Fibroblast of skin of left quadriceps (primary cell): ENCODE measurements around the gene OR52E5.

Experiments
- DNase-seq, 2 experiments: peaks; one replicate each; pipeline ENCODE4 v3.0.0-alpha.2; 2013; ENCODE audit warnings: low read depth in 2 of 2

OR52E5 gene

DNA sequence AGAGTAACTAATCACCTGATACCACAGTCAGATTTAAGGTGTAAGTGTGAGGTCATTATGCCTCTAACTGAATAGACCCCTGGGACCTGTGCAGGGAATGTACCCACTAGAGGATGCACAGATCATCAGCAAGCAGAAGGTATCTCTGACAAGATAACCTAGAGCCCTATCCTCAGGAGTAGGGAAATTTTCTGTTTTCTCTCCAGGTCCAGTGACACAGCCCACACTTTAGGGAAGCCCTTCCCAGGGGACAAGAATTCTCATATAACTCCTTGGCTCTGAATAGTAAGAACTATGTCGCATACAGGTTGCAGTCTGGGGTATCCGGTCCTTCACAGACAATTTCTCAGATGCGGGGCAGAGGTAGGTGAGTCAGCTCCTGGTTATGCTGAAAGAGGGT lies at the start of gene OR52E5:
OR52E5 (plus strand) TSS at position 301 of the 400 bp plus-strand sequence. CDS start 7,569 bp downstream, outside the sequence.
- DNase-seq, result no peak

- DNase-seq, result no peak
These were observed 46.3 kb upstream of the OR52E5 start for GRCh38 chr11:5846701-5847100.

GRCh38 chr11:5847711-5848110 lies 45.3 kb upstream of the OR52E5 start:
- DNase-seq, result no peak

GRCh38 chr11:5851002-5851401 lies 42.0 kb upstream of the OR52E5 start:
- DNase-seq, result no peak

DNA sequence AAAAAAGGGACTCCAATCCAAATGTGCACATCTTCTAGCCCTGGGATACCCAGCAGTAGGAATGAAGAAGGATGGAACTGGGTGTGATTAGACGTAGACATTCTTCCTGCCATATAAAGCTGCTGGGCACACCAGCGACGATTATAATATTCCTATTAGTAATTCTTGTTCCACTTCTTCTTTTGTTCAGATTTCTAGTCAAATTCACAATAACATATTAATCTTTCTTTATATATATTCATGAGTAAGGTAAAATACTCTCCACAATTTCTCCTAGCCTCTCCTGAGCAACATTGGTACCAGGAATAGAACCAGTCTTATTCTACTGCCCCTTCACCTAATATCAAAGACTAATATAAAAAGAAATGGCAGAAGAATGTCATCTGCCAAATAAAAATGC lies 35.4 kb upstream of the OR52E5 start, which contains the start of gene OR52E8:
OR52E8 (minus strand) TSS at position 101 of the 400 bp plus-strand sequence; CDS start at position 101, 0 bp downstream.
- no peak for DNase-seq

DNA sequence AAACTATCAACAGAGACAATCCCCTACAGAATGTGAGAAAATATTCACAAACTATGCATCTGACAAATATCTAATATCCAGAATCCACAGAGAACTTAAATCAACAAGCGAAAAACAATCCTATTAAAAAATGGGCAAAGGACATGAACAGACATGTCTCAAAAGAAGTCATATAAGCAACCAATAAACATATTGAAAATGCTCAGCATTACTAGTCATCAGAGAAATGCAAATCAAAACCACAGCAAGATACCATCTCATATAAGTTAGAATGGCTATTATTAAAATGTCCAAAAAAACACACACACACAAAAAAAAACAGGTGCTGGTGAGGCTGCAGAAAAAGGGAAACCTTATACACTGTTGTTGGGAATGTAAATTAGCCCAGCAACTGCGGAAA lies 27.2 kb upstream of the OR52E5 start:
- no peak for DNase-seq

GRCh38 chr11:5878564-5878963 lies 14.4 kb upstream of the OR52E5 start:
- no peak for DNase-seq

GRCh38 chr11:5880329-5880728 lies 12.7 kb upstream of the OR52E5 start, which contains the start of gene OR52E4:
Gene OR52E4, plus strand, starts transcription at chr11:5880629. Its CDS starts 3,664 bp downstream, at chr11:5884293.
- no peak for DNase-seq

- no peak for DNase-seq
These were observed 11.3 kb upstream of the OR52E5 start for GRCh38 chr11:5881756-5882155.

GRCh38 chr11:5887172-5887571 lies 5.8 kb upstream of the OR52E5 start:
- DNase-seq, result no peak

GRCh38 chr11:5887661-5888060 lies 5.3 kb upstream of the OR52E5 start:
- DNase-seq, result no peak

DNA sequence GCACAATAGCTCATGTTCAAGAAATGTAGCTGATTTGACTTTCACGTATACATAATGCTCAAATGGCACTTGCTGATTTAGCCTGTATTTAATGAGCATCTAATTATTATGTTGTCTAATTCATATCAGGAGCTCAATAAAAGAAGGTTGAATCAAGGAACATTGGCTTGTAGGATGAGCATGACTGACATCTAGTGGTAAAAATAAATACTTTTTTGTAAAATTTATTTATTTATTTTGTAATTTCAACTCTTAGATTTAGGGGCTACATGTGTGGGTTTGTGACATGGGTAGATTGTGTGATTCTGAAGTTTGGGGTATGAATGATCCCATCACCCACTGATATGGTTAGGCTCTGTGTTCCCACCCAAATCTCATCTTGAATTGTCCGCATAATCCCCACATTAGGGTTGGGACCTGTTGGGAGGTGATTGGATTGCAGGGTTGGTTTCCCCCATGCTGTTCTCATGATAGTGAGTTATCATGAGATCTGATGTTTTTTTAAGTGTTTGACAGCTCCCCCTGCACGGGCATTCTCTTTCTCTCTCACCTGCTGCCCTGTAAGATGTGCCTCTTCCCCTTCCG lies 1.7 kb upstream of the OR52E5 start:
- no peak for DNase-seq

DNA sequence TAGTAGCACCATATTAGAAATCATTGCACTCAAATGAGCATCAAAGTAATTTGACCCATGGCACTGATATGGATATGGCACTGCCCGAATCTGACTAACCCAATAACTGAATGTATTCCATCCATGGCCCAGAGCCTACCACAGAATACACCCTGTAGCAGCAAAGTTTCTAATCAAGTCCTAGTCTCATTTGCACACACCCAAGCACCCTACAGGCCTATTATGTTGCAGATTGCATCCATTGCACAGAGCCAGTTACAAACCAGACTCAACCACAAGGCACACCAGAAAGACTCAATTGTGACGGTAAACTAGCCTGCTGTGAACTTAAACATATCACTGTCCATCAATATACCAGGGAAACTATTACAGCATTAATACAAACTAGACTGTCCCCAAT lies 6.5 kb downstream of the OR52E5 start:
- DNase-seq, result no peak

- no peak for DNase-seq
These were observed 17.5 kb downstream of the OR52E5 start for GRCh38 chr11:5910540-5910939.

DNA sequence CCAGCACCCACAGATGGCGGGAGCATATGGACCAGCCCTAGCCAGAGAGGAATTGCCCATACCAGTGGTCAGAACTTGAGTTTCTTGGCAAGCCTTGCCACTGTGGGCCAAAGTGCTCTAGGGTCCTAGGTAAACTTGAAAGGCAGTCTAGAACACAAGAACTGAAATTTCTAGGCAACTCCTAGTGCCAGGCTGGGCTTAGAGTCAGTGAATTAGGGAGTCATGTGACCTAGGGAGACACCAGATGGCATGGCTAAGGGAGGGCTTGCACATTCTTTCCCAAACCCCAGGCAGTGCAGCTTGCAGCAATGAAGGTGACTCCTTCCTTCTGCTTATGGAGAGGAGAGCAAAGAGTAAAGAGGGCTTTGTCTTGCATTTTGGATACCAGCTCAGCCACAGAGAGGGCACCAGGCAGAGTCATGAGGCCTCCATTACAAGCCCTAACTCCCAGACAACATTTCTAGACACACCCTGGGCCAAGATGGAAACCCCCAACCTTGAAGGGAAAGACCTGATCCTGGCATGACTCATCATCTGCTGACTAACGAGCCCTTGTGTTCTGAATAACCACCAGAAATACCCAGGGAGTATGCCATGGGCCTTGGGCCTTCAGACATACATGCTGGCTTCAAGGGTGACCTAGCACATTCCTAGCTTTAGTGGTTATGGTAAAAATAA lies 29.9 kb downstream of the OR52E5 start:
- no peak for DNase-seq

DNA sequence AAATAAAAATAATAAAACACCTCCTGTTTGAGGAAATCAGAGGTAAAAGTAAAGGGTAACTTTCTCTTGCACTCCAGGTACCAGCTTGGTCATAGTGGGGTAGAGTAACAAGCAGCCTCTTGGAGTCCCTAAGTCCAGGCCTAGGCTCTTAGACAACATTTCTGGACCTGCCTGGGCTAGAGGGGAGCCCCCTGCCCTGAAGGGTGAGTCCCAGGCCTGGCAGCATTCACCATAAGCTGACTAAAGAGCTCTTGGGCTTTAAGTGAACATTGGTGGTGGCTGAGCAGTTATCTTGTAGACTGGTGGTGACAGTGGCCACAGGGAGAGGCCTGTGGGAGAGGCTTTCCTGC lies 30.4 kb downstream of the OR52E5 start:
- no peak for DNase-seq

- DNase-seq, result no peak
These were observed 30.8 kb downstream of the OR52E5 start for GRCh38 chr11:5923794-5924193.

DNA sequence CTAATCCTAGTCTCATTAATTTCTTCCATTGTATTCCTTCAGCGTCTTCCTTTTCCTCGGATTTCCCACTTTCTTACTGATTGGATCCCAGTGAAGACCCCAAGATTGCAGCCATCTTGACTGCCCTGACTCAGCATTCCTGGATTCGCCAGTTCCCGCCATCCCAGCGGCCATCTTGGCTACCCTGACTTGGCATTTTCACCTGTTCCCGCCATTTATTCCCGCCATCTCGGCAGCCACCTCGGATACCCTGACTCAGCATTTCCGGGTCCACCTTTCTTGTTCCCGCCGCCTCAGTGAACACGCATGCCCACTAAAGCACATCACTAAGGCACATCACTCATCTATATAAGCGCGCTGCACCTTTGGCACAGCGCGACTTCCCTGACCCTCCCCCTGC lies 35.3 kb downstream of the OR52E5 start:
- no peak for DNase-seq

GRCh38 chr11:5928811-5929210 lies 35.8 kb downstream of the OR52E5 start:
- no peak for DNase-seq

DNA sequence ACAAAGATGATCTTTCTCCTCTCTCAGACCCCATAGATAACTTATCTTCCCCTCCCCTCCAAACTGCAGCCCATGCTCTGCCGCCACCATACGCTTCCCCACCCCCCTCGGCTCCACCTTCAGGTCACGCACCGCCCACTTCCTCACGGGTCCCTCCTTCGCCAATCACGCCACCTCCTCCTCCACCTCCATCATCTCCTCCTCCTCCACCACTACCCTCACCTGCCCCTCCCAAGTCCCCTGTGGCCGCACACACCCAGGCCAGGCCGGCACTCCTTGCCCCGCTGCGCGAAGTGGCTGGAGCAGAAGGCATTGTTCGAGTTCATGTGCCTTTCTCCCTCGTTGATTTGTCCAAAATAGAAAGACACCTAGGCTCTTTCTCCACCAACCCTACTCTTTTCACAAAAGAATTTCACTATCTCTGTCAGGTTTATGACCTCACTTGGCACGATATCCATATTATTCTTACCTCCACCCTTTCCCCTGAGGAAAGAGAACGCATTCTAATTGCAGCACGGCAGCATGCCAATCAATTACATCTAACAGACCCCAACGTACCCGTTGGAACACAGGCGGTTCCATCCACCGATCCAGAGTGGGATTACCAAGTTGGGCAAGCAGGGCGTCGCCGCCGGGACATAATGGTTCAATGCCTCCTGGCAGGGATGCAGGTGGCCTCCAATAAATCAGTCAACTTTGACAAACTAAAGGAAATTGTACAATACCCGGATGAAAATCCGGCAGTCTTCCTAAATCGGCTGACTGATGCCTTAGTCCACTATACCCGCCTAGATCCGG lies 36.8 kb downstream of the OR52E5 start:
- DNase-seq, result no peak

GRCh38 chr11:5930614-5931013 lies 37.6 kb downstream of the OR52E5 start:
- DNase-seq, result no peak

- DNase-seq, result no peak
These were observed 38.1 kb downstream of the OR52E5 start for GRCh38 chr11:5931061-5931460.

GRCh38 chr11:5932671-5933070 lies 39.7 kb downstream of the OR52E5 start:
- DNase-seq, result no peak
